Measurements from ENCODE around the gene GRB2. TPM values are rescaled to one million over a fixed set of nuclear protein-coding genes. Genes with fewer than 3 reads are reported as not detected.

Gene GRB2
- total and polyA plus RNA-seq, 10 of the 15 experiments (the other 5 are each of a cell fraction or from before 2014, with no cell fraction given): 113 to 268 (median 158) TPM

DNA sequence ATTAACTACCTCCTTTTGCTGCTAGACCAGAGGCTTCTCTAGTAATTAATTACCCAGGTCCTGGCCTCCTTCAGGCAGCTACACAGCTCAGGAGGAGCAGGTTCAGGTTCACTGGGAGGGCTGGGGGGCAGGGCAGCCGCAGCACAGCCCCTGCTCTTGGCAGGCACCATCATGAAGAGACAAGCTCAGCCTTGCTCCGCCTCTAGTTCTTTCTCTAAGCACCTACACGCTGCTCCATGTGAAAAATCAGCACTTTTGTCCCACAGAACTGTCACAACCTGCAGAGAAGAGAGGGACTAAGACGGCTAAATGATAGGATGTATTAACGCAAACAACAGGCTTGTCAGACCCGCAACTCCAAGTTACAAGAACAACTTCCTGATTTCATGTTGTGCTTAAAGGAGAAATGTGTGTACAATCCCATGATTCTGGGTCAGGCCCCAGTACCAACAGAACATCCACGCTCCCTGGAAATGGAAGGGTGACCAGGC lies 53.4 kb downstream of the GRB2 start (continued):
- peak; percentile 11 to 19; a peak in 1 of 4 replicates for TF ChIP-seq IKZF2 (IDR thresholded peaks at IDR 0.05)
- TF ChIP-seq, protein P1, sequence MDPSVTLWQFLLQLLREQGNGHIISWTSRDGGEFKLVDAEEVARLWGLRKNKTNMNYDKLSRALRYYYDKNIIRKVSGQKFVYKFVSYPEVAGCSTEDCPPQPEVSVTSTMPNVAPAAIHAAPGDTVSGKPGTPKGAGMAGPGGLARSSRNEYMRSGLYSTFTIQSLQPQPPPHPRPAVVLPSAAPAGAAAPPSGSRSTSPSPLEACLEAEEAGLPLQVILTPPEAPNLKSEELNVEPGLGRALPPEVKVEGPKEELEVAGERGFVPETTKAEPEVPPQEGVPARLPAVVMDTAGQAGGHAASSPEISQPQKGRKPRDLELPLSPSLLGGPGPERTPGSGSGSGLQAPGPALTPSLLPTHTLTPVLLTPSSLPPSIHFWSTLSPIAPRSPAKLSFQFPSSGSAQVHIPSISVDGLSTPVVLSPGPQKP (IDR thresholded peaks at IDR 0.05; ENCODE audit: low read depth, low read length): no peak
- TF ChIP-seq MYC (IDR thresholded peaks at IDR 0.05; ENCODE audit: insufficient read depth, insufficient read length, insufficient replicate concordance, low read length, severe bottlenecking): no peak
- TF ChIP-seq GABPA (IDR thresholded peaks at IDR 0.05; ENCODE audit: low read depth): no peak
- TF ChIP-seq PAX5 (IDR thresholded peaks at IDR 0.05; ENCODE audit: borderline replicate concordance, low read depth, low read length): no peak
- TF ChIP-seq MEF2A (IDR thresholded peaks at IDR 0.05; ENCODE audit: insufficient read depth, low read depth, low read length): no peak
- TF ChIP-seq ZNF217 (IDR thresholded peaks at IDR 0.05): no peak
- no peak for TF ChIP-seq NRF1 (conservative IDR thresholded peaks at IDR 0.05; ENCODE audit: low read depth, low read length)
- 0 out of 2 replicates have a peak, but pooled peaks have one; percentile 21 for TF ChIP-seq NR2F1 (conservative IDR thresholded peaks at IDR 0.05)
- TF ChIP-seq STAT1 (conservative IDR thresholded peaks at IDR 0.05): no peak
- 0 out of 2 replicates have a peak, but pooled peaks have one; percentile 41 for TF ChIP-seq POLR2AphosphoS5 (IDR thresholded peaks at IDR 0.05; ENCODE audit: low read length)
- TF ChIP-seq, protein P2, sequence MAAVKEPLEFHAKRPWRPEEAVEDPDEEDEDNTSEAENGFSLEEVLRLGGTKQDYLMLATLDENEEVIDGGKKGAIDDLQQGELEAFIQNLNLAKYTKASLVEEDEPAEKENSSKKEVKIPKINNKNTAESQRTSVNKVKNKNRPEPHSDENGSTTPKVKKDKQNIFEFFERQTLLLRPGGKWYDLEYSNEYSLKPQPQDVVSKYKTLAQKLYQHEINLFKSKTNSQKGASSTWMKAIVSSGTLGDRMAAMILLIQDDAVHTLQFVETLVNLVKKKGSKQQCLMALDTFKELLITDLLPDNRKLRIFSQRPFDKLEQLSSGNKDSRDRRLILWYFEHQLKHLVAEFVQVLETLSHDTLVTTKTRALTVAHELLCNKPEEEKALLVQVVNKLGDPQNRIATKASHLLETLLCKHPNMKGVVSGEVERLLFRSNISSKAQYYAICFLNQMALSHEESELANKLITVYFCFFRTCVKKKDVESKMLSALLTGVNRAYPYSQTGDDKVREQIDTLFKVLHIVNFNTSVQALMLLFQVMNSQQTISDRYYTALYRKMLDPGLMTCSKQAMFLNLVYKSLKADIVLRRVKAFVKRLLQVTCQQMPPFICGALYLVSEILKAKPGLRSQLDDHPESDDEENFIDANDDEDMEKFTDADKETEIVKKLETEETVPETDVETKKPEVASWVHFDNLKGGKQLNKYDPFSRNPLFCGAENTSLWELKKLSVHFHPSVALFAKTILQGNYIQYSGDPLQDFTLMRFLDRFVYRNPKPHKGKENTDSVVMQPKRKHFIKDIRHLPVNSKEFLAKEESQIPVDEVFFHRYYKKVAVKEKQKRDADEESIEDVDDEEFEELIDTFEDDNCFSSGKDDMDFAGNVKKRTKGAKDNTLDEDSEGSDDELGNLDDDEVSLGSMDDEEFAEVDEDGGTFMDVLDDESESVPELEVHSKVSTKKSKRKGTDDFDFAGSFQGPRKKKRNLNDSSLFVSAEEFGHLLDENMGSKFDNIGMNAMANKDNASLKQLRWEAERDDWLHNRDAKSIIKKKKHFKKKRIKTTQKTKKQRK (IDR thresholded peaks at IDR 0.05; ENCODE audit: low read depth, low read length): no peak
- TF ChIP-seq, protein P3, sequence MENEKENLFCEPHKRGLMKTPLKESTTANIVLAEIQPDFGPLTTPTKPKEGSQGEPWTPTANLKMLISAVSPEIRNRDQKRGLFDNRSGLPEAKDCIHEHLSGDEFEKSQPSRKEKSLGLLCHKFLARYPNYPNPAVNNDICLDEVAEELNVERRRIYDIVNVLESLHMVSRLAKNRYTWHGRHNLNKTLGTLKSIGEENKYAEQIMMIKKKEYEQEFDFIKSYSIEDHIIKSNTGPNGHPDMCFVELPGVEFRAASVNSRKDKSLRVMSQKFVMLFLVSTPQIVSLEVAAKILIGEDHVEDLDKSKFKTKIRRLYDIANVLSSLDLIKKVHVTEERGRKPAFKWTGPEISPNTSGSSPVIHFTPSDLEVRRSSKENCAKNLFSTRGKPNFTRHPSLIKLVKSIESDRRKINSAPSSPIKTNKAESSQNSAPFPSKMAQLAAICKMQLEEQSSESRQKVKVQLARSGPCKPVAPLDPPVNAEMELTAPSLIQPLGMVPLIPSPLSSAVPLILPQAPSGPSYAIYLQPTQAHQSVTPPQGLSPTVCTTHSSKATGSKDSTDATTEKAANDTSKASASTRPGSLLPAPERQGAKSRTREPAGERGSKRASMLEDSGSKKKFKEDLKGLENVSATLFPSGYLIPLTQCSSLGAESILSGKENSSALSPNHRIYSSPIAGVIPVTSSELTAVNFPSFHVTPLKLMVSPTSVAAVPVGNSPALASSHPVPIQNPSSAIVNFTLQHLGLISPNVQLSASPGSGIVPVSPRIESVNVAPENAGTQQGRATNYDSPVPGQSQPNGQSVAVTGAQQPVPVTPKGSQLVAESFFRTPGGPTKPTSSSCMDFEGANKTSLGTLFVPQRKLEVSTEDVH (IDR thresholded peaks at IDR 0.05; ENCODE audit: low read depth, partially characterized antibody): no peak

Measured in GM12878 (cell line).